Mesenteric fat pad (tissue), 1 donor: ENCODE results near the gene RBM8A. TPM values are rescaled to one million over a fixed set of nuclear protein-coding genes. Genes with fewer than 3 reads are reported as not detected.

Experiments
- DNase-seq: peaks from one replicate; pipeline ENCODE4 v3.0.0-alpha.2; 2020; ENCODE audit warnings: low spot score
- total RNA-seq: library from RNA; stranded (reverse); fragmentation: NEBNext Ultra II Directional; extraction: Animal tissue kit (Norgen Biotek cat#: 25700); gene quantifications from one replicate; pipeline ENCODE4 v1.2.1, GENCODE V29; 2021
- donor health status: DM: yes; HTN: yes; CAD: no.

Gene RBM8A
- total RNA-seq, 1 donor from 2014 or later: 110 TPM

- no peak for DNase-seq
These were observed 42.6 kb downstream of the RBM8A start for GRCh38 chr1:145884675-145885074.

GRCh38 chr1:145879775-145880174, 47.5 kb downstream of the RBM8A start:
- no peak for DNase-seq

GRCh38 chr1:145878724-145879123, 48.6 kb downstream of the RBM8A start:
- no peak for DNase-seq

- no peak for DNase-seq
These were observed 49.3 kb downstream of the RBM8A start for GRCh38 chr1:145877923-145878486.

- DNase-seq: no peak
These were observed 52.6 kb downstream of the RBM8A start for GRCh38 chr1:145874646-145875045.

- no peak for DNase-seq
These were observed 55.0 kb downstream of the RBM8A start for GRCh38 chr1:145871994-145872924.

Other genes starting within 250 kb of the RBM8A start
- not detected for gene PDZK1, start 220.1 kb downstream of the RBM8A start, total RNA-seq
- not detected for gene CD160, start 208.0 kb downstream of the RBM8A start, total RNA-seq
- 15.1 TPM for gene RNF115, start 103.4 kb downstream of the RBM8A start, total RNA-seq
- gene POLR3C, start 103.3 kb downstream of the RBM8A start, total RNA-seq: 26.6 TPM
- 2.9 TPM for gene NUDT17, start 81.9 kb downstream of the RBM8A start, total RNA-seq
- 23.3 TPM for gene PIAS3, start 68.4 kb downstream of the RBM8A start, total RNA-seq
- gene ANKRD35, start 41.6 kb downstream of the RBM8A start, total RNA-seq: 4.3 TPM
- gene ITGA10, start 17.4 kb downstream of the RBM8A start, total RNA-seq: 1.3 TPM
- 13.9 TPM for gene PEX11B, start 8.8 kb downstream of the RBM8A start, total RNA-seq
- 26.6 TPM for gene LIX1L, start 30.5 kb upstream of the RBM8A start, total RNA-seq
- gene ANKRD34A, start 37.1 kb upstream of the RBM8A start, total RNA-seq: 0.74 TPM
- 30.7 TPM for gene POLR3GL, start 37.2 kb upstream of the RBM8A start, total RNA-seq
- gene TXNIP, start 69.1 kb upstream of the RBM8A start, total RNA-seq: 692 TPM
- not detected for gene HJV, start 94.3 kb upstream of the RBM8A start, total RNA-seq
- gene NBPF10, start 217.3 kb upstream of the RBM8A start, total RNA-seq: 3.4 TPM